Measurements from ENCODE around the gene SLC6A17.

DNA sequence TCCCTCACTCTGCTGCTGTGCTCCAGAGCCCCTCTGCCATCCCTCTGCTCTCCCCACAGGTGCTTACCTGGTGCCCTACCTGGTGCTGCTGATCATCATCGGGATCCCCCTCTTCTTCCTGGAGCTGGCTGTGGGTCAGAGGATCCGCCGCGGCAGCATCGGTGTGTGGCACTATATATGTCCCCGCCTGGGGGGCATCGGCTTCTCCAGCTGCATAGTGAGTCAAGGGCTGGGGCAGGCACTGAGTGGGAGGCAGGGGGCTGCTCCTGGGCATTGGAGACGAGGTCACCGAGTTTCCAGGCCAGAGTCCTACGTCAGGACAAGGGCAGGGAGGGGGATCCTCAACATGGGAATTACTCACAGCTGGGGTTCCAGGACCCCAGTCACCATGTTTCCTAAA is 21.7 kb downstream of the SLC6A17 start:
- TF ChIP-seq, protein P1, sequence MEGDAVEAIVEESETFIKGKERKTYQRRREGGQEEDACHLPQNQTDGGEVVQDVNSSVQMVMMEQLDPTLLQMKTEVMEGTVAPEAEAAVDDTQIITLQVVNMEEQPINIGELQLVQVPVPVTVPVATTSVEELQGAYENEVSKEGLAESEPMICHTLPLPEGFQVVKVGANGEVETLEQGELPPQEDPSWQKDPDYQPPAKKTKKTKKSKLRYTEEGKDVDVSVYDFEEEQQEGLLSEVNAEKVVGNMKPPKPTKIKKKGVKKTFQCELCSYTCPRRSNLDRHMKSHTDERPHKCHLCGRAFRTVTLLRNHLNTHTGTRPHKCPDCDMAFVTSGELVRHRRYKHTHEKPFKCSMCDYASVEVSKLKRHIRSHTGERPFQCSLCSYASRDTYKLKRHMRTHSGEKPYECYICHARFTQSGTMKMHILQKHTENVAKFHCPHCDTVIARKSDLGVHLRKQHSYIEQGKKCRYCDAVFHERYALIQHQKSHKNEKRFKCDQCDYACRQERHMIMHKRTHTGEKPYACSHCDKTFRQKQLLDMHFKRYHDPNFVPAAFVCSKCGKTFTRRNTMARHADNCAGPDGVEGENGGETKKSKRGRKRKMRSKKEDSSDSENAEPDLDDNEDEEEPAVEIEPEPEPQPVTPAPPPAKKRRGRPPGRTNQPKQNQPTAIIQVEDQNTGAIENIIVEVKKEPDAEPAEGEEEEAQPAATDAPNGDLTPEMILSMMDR (conservative IDR thresholded peaks at IDR 0.05 in 1 of 2, IDR thresholded peaks at IDR 0.05 in 1 of 2; ENCODE audit: extremely low read depth in 1 of 2, insufficient read depth in 1 of 2, low read depth in 1 of 2, low read length in 2 of 2), result no peak
- TF ChIP-seq EZH2 (IDR thresholded peaks at IDR 0.05; ENCODE audit: borderline replicate concordance, low read length), result no peak
